NB4 (cell line): ENCODE results near the gene TALDO1.
A peak's percentile ranks its signal among the peaks of the same experiment; 100 is the strongest.

ENCODE experiments used
- POLR2A ChIP-seq: IDR thresholded peaks from 2 replicates; pipeline ENCODE4 v1.6.1; 2011; ENCODE audit warnings: mild to moderate bottlenecking; ENCODE audit not compliant: insufficient read length; ENCODE audit errors: extremely low read depth
- TF ChIP-seq, protein P1 (sequence below): IDR thresholded peaks from one replicate; pipeline ENCODE4 v1.5.1; 2012; ENCODE audit warnings: low read depth, low read length

DNA sequence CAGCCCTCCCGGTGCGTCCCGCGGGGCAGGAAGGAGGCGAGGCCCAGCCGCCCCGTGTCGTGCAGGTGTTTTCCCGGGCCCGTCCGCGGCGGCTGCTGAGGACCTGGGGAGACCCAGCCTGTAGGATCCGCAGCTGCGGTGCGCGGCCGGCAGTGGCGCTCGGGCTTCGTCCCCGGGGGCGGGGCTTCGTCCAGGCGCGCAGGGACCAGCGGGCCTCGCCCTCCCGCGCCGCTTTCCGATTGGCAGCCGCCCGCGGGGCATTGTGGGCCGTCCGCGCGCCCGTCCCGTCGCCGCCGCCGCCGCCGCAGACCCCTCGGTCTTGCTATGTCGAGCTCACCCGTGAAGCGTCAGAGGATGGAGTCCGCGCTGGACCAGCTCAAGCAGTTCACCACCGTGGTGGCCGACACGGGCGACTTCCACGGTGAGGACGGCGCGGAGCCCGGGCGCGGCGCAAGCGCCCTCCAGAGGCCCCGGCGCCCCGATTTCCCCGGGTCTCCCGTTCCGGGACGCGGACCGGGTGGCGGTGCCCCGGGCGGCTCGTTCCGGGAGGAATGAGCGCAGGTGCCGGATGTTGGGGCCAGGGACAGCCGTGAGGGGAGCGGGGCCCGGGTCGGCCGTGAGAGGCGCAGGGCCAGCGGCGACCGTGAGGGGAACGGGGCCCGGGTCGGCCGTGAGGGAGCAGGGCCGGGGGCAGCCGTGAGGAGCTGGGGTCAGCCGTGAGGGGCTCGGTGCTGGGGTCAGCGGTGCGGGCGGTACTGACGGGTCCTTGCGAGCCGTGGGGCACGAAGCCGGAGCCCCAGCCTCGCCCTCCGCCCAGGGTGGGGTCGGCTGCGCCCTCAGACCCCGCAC, at the start of gene TALDO1:
- TF ChIP-seq, protein P1, sequence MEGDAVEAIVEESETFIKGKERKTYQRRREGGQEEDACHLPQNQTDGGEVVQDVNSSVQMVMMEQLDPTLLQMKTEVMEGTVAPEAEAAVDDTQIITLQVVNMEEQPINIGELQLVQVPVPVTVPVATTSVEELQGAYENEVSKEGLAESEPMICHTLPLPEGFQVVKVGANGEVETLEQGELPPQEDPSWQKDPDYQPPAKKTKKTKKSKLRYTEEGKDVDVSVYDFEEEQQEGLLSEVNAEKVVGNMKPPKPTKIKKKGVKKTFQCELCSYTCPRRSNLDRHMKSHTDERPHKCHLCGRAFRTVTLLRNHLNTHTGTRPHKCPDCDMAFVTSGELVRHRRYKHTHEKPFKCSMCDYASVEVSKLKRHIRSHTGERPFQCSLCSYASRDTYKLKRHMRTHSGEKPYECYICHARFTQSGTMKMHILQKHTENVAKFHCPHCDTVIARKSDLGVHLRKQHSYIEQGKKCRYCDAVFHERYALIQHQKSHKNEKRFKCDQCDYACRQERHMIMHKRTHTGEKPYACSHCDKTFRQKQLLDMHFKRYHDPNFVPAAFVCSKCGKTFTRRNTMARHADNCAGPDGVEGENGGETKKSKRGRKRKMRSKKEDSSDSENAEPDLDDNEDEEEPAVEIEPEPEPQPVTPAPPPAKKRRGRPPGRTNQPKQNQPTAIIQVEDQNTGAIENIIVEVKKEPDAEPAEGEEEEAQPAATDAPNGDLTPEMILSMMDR: no peak
- TF ChIP-seq POLR2A: peak; percentile 83
